Epithelial cell of esophagus (primary cell): ENCODE data around the gene L3MBTL2.

ENCODE experiments used
- DNase-seq: peaks from one replicate; pipeline ENCODE4 v3.0.0; 2010; ENCODE audit warnings: low read depth
- H3K4me3 ChIP-seq: 2 replicates; pipeline ENCODE4 v1.5.1; 2011; ENCODE audit warnings: mild to moderate bottlenecking, low read length, control low read depth
- TF ChIP-seq, protein P1 (sequence below): IDR thresholded peaks from 2 replicates; pipeline ENCODE4 v1.5.1; 2011; ENCODE audit warnings: low read depth, mild to moderate bottlenecking, low read length, control low read depth, inconsistent platforms; ENCODE audit not compliant: insufficient read depth; ENCODE audit errors: missing control alignments

The L3MBTL2 gene

DNA sequence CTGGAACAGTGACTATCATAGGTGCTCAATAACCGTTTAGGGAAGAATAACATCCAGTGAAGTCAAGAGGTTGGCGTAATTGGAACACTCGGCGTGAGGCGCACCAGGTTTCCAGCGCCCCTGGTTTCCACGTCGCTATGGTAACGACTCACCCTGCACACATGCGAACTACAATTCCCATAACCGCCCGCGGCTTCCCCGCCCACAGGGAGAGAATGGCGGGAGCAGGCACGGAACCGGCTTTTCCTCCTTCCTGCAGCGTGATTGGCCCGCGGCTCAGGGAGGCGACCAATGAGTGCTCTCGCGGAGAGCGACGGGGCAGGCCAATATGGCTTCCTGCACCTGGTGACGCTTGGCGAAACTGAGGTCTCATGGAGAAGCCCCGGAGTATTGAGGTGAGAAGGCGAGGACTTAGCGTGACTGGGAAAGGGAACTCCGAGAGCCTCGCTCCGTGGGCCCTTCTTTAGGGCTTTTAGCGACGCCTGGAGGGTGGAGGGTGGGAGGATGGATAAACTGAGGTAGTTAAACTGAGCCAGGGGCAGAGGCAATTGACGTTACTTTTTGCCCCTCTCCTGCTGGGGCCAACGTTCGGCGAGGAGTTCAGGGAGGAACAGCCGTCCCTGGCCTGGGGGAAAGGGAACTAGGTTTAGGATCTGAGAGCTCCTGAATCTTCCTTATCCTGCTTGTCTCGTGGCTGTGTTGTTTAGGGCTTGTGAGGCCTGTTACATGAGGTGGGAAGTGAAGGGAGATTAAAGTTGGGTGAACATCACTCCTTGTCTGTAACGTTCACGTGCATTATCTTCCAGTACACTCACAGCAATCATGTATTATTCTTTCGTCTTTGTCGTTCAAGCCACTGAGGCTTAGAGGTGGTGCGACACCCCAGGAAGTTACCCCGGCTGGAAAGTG is at the start of gene L3MBTL2:
L3MBTL2 (plus strand) TSS at position 321 of the 909 bp plus-strand sequence; CDS start at position 372, 51 bp downstream.
- peak; percentile 98 for DNase-seq
- TF ChIP-seq, protein P1, sequence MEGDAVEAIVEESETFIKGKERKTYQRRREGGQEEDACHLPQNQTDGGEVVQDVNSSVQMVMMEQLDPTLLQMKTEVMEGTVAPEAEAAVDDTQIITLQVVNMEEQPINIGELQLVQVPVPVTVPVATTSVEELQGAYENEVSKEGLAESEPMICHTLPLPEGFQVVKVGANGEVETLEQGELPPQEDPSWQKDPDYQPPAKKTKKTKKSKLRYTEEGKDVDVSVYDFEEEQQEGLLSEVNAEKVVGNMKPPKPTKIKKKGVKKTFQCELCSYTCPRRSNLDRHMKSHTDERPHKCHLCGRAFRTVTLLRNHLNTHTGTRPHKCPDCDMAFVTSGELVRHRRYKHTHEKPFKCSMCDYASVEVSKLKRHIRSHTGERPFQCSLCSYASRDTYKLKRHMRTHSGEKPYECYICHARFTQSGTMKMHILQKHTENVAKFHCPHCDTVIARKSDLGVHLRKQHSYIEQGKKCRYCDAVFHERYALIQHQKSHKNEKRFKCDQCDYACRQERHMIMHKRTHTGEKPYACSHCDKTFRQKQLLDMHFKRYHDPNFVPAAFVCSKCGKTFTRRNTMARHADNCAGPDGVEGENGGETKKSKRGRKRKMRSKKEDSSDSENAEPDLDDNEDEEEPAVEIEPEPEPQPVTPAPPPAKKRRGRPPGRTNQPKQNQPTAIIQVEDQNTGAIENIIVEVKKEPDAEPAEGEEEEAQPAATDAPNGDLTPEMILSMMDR: no peak
- peak within 1 kb of the TSS; percentile 99 for H3K4me3 ChIP-seq

DNA sequence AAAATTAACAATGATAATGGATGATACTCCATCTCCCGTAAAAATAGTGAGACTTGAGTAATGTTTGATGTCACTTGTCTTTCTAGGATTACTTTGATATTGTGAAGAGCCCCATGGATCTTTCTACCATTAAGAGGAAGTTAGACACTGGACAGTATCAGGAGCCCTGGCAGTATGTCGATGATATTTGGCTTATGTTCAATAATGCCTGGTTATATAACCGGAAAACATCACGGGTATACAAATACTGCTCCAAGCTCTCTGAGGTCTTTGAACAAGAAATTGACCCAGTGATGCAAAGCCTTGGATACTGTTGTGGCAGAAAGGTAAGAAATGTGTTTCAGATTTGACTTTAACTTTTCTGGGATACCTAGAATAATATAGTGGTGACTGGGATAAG is 48.0 kb upstream of the L3MBTL2 start:
- no peak for DNase-seq
- H3K4me3 ChIP-seq: no peak overlapping the region
- TF ChIP-seq, protein P1: no peak

DNA sequence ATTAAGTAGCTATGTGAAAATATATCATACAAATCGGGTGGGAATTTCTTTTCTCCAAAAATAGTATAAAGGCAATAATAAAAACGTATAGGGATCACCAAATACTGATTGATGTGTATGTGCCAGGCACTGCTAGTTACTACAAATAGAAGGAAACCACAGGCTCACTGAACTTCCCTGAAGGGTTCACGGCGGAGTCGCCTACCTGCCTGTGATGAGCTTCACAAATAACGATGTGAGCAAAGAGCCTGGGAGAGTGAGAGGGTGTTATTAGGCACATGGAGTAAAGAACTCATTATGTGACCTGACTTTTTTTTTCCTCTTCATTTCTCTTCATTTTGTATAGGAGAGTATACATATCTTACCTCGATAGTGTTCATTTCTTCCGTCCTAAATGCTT is 36.0 kb upstream of the L3MBTL2 start:
- TF ChIP-seq, protein P1: no peak
- DNase-seq: no peak

DNA sequence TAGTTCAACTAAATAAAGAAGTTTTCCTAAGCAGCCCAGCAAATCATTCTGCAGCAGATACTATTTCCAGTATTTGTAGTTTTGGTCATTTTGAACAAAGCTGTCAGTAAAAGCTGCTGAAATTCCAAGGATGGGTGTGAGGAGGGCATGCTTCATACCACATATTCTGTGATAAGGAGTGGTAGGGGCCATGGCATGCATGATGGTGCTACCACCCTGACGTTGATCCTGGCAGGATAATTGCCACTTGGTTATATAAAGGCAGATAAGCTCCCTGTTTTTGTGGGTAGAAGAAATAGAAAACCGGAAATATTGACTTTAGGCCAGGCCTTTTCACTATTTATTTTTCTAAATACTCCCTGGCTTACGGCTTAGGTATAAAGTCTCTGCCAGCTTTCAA is 33.1 kb upstream of the L3MBTL2 start:
- no peak overlapping the region for H3K4me3 ChIP-seq
- no peak for DNase-seq
- TF ChIP-seq, protein P1: no peak

More for the DNA sequence above, 36.0 kb upstream of the L3MBTL2 start:
- no peak overlapping the region for H3K4me3 ChIP-seq

DNA sequence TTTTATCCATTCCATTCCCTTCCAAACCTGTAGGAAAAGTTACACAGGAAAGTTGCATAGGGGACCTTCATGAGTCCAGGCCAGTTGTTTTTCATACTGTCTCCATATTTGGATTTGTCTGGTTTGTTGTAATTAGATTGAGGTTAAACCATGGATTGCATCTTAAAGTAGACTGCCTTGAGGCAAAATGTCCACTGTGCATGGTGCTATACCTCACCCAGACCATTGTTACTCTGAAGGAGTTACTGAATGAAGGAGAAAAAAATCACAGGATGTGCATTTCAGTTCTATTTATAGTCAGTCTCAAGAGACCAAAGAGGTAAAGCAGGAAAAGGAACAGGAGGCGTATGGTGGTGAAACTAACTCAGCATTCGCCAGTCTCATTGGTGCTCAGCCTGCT is 29.6 kb upstream of the L3MBTL2 start:
- no peak overlapping the region for H3K4me3 ChIP-seq
- no peak for DNase-seq
- TF ChIP-seq, protein P1: no peak

DNA sequence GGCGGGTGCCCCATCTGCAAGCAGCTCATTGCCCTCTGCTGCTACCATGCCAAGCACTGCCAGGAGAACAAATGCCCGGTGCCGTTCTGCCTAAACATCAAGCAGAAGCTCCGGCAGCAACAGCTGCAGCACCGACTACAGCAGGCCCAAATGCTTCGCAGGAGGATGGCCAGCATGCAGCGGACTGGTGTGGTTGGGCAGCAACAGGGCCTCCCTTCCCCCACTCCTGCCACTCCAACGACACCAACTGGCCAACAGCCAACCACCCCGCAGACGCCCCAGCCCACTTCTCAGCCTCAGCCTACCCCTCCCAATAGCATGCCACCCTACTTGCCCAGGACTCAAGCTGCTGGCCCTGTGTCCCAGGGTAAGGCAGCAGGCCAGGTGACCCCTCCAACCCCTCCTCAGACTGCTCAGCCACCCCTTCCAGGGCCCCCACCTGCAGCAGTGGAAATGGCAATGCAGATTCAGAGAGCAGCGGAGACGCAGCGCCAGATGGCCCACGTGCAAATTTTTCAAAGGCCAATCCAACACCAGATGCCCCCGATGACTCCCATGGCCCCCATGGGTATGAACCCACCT is 28.0 kb upstream of the L3MBTL2 start:
- TF ChIP-seq, protein P1: no peak
- H3K4me3 ChIP-seq: no peak overlapping the region
- DNase-seq: no peak
